Measurements from ENCODE around the gene KCTD19.

Gene KCTD19

DNA sequence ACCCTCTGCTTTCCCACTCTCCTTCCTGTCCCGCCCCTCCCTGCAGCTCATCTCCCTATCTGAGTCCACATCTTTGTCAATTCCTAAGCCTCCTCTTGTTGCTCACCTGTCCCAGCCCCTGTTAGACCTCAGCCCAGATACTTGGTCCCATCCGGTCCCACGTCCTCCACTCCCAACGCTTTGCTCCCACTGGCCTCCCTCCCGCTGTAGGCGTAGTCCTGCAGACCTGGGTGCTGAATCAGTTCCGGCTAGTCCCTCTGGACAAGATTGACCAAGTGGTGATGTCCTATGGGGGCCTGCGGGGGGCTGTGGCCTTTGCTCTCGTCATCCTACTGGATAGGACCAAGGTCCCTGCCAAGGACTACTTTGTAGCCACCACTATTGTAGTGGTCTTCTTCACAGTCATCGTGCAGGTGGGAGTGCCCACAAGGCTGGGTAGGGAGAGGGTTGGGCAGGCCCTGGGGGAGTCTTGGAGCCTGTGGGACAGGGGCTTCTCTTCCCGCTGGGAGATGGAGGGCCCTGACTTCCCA is 69.8 kb downstream of the KCTD19 start:
- no peak for DNase-seq

DNA sequence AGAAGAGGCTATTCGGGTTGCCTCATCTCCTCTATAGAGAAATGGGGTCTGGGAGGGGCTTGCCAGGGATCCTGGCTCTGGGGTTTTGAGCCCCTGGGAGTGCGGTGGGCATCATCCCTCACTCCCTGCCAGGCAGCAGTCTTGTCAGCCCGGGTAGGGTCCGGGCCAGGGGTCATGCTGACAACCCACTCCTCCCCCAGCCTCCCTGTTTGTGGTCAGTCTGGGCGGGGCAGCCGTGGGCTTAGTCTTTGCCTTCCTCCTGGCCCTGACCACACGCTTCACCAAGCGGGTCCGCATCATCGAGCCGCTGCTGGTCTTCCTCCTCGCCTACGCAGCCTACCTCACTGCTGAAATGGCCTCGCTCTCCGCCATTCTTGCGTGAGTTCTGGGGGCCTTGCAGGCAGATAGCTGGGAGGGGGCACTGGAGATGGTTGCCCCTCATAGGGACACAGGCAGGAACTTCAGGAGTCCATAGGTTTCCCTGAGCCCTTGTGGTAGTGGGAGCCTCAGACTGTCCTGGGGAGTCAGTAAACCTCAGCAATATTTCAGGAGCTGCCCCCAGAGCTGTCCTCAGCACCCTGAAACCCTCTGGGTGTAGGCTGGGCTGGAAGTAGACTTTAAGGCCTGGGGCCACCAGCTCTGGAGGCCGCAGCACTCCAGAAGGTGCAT is 70.9 kb downstream of the KCTD19 start:
- DNase-seq: no peak

- no peak for DNase-seq
These were observed 71.6 kb downstream of the KCTD19 start for GRCh38 chr16:67254801-67255552.

GRCh38 chr16:67252609-67253497 is 73.7 kb downstream of the KCTD19 start:
- DNase-seq: no peak

DNA sequence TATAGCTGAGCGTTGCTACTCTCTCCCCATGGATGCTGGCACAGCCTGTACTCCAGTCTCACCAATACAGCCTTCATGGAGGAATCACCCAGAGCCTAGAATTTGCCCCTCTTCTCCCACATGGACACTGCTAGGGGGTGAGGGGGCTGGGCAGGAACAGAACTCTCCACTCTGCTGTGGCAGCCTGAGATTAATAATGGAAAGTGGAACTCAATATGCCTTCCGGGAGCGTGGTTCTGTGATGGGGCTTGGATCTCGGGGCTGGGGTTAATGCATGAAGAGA is 76.6 kb downstream of the KCTD19 start:
- no peak for DNase-seq

- no peak for DNase-seq
These were observed 77.1 kb downstream of the KCTD19 start for GRCh38 chr16:67249178-67250044.

DNA sequence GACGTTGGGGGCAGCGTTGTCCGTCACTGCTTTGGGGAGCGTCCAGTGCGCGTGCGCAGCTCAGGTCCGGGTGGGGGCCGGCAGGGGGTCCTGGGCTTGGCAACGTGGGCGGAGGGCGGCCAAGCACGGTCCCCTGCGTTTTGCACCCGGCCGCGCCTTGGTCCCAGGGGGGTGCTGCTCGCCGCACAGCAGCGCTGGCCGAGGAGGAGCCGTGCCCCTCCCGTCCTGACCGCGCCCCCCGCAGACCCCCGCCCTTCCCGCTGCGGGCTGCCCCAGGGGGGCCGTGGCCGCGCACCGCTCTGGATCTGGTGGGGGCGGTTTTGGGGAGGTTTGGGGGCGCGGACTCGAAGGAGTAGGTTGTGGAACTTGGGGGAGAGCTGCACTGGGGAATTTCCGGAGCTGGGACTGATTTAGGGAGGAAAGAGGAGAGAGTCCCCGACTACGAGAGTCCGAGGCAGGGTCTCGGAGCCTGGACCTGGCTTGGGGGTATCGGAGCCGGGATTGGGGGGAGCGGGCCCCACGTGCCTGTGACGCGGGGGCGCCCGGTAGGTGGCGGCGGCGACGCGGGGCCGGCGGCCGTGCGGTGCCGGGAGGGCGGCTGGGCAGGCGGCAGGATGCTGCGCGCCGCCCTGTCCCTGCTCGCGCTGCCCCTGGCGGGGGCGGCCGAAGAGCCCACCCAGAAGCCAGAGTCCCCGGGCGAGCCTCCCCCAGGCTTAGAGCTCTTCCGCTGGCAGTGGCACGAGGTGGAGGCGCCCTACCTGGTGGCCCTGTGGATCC is 78.0 kb downstream of the KCTD19 start, which contains the start of gene SLC9A5:
Gene SLC9A5, plus strand, starts transcription at position 579 of the 777 bp plus-strand sequence. Its CDS starts 36 bp downstream, at position 615.
- no peak for DNase-seq

DNA sequence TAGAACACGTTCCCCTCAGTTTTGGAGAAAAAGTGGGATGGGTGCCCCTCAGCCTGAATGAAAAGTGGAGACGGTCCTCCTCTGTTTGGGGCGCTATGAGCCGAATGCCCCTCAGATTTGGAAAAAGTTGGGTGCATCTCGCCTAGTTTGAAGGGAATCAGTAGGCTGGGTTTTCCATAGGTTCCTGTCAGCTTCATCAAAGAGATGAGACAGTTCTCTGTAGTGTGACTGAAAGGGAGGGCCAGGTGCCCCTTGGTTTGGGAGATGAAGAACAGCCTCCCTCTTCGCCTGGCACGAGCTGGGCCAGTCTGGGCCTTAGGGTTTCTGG is 78.5 kb downstream of the KCTD19 start:
- DNase-seq: no peak

DNA sequence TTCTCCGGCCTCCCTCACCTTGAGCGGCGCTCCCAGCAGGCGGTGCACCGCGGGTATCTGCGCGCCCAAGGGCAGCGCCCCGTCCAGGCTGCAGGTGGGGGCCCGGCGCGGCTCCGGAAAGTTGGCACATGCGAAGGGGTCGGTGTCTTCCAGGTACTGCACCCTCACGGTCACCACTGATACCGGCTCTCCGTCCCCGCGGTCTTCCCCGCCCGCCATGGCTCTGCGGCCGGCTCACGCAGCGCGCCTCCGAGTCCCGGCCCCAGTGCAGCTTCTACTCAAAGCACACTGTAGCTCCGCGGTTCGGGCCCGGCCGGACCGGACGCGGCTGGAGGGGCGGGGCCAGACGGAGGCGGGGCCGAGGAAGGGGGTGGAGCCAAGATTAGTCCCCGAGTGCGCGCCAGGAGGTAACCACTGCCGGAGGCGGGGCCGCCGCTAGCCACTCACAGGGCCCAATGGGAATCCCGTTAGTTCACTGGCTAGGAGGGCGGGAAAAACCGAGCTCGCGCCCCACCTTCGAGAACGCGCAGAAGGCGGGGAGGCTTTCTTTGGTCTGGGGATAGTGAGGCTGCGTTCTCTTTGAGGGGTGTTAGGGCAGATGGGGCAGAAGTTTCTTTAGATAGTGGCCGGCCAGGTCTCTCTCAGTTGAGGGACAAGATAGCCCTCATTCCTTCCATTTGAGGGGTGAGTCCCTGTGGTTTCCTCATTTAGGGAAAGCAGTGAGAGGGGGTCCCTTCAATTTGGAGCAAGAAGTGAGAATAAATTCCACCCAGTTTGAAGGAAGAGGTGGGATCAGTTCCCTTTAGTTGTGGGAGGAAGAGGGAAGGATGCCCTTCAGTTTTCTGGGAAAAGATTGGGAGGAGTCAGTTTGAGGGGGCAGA is 79.1 kb downstream of the KCTD19 start, which contains the start of gene FHOD1:
Gene FHOD1, minus strand, starts transcription at position 290 of the 881 bp plus-strand sequence. Its CDS starts 71 bp downstream, at position 219.
- DNase-seq: peak; percentile 65 to 90

DNA sequence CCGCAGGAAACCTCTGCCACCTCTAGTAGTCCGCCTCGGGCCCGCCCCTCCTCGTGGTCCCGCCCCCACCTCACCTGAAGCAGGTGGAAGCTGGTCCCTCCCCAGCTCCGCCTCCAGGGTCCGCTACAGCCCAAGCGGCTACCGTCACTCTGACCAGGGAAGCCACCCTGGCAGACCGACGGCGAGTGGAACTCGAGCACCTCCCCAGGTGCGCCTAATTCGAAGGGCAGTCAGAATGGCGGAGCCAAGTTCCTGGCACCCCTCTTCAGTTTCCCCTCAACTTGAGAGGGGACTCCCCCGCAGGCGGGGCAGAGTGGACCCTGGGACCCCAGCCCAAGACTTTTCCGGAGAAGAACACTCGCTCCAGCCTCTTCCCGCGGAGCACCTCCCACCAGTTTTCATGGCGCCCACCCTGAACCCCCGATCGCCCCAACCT is 79.8 kb downstream of the KCTD19 start:
- peak; percentile 46 to 88 for DNase-seq

DNA sequence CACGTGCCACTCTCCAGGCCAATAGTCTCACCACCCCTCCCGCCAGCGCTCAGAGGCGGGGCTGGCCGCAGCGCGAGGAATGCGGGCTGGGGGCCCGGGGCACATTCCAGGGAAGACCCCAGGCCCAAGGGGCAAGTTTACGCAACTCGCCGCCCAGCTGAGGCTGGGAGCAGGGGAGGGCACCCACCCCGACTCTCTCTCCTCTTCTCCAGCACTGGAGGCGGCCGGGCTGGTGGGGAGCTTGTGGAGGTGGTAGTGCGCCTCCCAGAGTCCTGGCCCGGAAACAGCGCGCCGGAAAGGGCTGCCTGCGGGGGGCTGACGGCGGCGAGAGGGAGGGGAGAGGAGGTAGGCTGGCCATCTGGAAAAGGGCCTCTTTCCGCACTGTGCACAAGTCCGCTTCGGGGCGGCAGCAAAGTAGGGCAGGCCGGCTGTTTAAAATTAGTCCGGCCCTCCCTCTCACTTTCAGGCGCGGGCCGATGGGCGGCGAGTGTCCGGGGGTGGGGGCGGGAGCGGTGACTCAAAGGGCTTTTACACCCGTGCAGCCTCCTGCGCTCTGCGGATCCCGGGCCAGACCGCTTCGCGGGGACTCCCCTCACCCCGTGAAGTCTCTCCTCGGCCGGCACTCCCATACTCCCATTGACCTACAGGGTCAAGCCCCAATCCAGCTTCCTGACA is 80.3 kb downstream of the KCTD19 start:
- peak; percentile 44 to 70 for DNase-seq

DNA sequence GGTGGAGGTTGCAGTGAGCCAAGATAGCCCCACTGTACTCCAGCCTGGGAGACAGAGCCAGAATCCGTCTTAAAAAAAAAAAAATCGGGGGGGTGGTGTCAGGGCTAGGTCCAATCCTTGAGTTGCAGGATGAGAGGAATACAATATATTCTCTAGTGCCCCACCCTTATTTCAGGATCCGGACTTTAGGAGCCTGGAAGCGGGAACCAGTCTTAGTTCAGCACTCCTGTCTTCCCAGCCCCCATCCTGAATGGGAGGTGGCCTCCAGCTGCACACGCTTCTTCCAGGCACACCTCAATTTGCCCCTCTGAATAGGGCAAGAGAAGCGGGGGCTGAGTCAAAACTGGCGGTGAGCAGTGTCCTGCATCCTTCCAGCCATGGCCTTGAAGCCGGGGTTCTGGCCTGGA is 80.9 kb downstream of the KCTD19 start:
- DNase-seq: no peak

DNA sequence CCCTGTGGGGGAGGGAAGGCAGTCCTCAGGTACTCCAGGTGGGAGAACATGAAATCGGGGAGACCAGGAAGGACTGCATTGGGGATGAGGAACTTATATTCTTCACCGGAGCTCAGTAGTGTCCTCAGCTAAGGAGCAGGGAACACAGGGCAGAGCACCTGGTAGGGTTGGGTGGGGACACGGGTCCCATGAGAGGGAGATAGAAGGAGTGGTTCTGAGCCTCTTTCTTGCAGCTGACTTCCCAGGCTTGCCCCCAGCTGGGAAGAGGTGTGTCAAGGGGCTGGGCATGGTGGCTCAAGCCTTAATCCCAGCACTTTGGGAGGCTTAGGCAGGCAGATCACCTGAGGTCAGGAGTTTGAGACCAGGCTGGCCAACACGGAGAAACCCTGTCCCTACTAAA is 81.4 kb downstream of the KCTD19 start:
- DNase-seq: no peak

DNA sequence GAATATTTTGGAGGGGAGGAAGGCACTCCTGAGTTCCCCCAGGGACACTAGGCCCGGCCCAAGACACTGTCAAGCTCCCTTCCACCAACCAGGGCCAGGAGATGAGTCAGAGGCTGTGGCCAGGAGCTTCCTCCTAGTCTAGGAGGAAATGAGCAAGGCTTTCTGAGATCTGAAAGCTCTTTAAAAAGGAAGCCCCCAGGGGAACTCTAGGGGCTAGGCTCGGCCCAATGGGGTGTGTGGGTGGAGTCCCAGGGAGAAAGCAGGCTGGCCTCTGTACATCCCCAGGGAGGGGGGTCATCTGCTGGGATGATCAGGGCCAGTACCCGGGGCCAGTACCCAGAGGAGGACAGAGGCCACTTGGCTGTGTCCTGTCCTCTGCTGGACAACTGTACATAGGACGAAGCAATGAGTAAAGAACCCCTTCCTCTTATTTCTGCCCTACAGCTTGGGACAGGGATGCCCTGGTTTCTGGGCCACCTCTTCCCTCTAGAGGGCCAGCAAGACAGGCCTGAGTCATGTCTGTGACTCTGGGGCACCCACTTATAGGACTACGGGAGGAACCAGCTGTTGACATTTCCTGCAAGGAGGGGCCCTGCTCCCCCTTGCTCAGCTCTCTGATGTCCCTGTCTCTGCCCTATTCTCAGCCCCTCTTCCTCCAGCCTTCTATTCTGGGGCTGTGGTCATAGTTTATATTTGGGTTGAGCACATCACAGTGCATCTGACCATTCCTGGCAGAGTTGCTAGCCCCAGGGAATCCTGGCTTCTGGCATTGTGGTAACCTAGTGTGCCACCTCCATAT is 82.0 kb downstream of the KCTD19 start:
- no peak for DNase-seq

- DNase-seq: no peak
These were observed 83.1 kb downstream of the KCTD19 start for GRCh38 chr16:67243481-67243880.

- DNase-seq: no peak
These were observed 84.3 kb downstream of the KCTD19 start for GRCh38 chr16:67242138-67242730.

DNA sequence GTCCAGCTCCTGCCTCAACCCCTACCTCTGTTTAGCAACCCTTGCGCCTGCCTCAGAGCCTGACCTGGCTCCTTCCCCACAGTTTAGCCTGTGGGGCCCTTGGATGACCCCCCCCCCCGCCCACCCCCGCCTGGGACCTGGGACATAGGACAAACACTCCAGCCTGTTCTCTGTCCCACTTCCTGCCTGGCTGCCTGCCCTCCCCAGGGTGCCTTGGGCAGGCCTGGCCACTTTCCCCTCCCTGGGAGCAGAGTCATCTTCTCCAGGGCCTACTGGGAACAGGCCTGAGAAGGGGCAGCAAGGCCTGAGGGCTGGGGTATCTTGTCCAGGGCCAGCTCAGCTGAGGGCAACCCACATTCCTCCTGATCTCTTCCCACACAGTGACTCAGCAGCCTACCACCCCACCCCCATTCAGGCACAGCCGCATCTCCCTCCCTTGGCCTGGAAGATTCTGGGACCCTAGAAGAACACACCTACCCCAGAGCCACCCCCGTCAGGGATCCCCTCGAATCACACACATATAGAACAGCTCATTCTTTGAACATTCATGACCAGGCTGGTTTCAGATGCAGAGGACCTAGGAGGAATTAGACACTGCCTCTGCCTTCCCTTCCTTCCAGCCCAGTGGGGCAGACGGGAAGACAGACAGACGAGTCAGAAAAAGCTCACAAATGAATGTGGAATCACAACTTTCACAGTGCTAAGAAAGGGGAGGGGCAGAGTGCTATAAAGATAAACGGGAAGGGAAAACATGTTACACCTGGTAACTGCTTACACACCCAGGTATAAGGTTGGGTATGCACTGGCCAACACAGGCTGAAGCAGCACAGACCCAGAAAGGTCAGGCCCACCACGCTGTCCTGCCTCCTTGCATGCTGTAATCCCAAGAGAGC is 85.3 kb downstream of the KCTD19 start:
- DNase-seq: no peak
